GM06990 (cell line): Measurements from ENCODE around the gene GPRC5A.
A peak's percentile ranks its signal among the peaks of the same experiment; 100 is the strongest.

Experiments
- DNase-seq: peaks from one replicate; pipeline ENCODE4 v3.0.0-alpha.2; 2011; ENCODE audit not compliant: insufficient read length; ENCODE audit errors: extremely low read depth
- H3K27me3 ChIP-seq: replicated peaks from 2 replicates; pipeline ENCODE4 v1.6.0; 2011; ENCODE audit warnings: low read length; ENCODE audit not compliant: control insufficient read depth, insufficient read depth
- H3K36me3 ChIP-seq: 2 replicates; pipeline ENCODE4 v1.5.1; 2011; ENCODE audit warnings: low read length; ENCODE audit not compliant: control insufficient read depth, insufficient read depth
- H3K4me3 ChIP-seq: replicated peaks from 2 replicates; pipeline ENCODE4 v1.5.1; 2011; ENCODE audit warnings: low read depth, mild to moderate bottlenecking, control low read depth, low read length
- TF ChIP-seq, protein P1 (sequence below): IDR thresholded peaks from 2 replicates; pipeline ENCODE4 v1.5.1; 2011; ENCODE audit warnings: low read length, control low read depth, mild to moderate bottlenecking, inconsistent platforms; ENCODE audit not compliant: insufficient read depth, poor library complexity, severe bottlenecking

The GPRC5A gene

GRCh38 chr12:12947902-12948301 is 56.5 kb downstream of the GPRC5A start:
- no peak overlapping the region for H3K4me3 ChIP-seq
- TF ChIP-seq, protein P1, sequence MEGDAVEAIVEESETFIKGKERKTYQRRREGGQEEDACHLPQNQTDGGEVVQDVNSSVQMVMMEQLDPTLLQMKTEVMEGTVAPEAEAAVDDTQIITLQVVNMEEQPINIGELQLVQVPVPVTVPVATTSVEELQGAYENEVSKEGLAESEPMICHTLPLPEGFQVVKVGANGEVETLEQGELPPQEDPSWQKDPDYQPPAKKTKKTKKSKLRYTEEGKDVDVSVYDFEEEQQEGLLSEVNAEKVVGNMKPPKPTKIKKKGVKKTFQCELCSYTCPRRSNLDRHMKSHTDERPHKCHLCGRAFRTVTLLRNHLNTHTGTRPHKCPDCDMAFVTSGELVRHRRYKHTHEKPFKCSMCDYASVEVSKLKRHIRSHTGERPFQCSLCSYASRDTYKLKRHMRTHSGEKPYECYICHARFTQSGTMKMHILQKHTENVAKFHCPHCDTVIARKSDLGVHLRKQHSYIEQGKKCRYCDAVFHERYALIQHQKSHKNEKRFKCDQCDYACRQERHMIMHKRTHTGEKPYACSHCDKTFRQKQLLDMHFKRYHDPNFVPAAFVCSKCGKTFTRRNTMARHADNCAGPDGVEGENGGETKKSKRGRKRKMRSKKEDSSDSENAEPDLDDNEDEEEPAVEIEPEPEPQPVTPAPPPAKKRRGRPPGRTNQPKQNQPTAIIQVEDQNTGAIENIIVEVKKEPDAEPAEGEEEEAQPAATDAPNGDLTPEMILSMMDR: no peak
- no peaks in the 10 kb centered on the region for H3K27me3 ChIP-seq
- no peak for DNase-seq
- no peaks in the 10 kb centered on the region for H3K36me3 ChIP-seq

DNA sequence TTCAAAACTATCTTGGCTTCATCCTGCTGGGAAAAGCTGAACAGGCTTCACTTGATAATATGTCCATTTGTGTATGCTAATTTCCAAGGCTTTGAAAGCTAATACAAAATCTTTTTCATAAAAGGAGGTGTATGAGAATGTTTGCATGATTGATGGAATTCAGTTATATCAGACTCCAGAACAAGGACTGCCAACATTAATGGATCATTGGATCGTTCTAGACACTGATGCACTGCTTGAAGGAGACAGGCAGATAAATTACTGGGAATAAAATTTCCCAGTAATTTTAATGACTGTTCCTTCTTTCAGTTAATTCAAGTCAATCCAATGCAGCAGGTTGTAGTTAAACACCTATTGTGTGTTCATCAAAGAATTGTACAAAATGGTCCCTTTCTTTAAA is 60.1 kb downstream of the GPRC5A start:
- no peak for DNase-seq
- Histone ChIP-seq H3K4me3 (peak overlapping the region; percentile 8; the same call in 1 of the 2 replicates), H3K36me3 (no peaks in the 10 kb centered on the region), H3K27me3 (no peaks in the 10 kb centered on the region)
- TF ChIP-seq, protein P1: no peak

GRCh38 chr12:12952036-12952435 is 60.7 kb downstream of the GPRC5A start, which contains the start of gene GPRC5D:
Gene GPRC5D (minus strand): TSS chr12:12952170. CDS start chr12:12950384, 1,786 bp downstream.
- peak within 1 kb of the TSS; percentile 38 for H3K4me3 ChIP-seq
- no peaks in the 10 kb centered on the region for H3K36me3 ChIP-seq
- no peaks in the 10 kb centered on the region for H3K27me3 ChIP-seq
- no peak for DNase-seq
- TF ChIP-seq, protein P1: no peak

DNA sequence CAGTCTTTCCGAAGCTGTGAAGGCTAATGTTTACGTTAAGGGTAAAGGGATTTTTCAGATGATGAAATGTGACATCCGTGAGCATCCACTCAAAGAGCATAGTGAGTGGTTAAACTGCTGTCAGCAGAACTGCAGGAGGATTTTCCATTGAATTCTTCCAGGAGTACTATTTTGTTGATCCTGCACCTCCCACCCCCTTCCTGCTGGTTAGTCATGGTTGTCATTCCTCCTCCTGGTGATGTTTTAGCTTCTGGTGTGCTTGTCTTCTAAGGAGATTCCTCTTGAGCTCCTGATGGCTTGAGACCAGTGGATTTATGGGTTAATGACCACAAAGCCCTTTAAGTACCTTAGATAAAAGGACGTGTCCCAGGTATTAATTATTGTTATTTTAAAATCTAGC is 63.0 kb downstream of the GPRC5A start:
- Histone ChIP-seq H3K4me3 (no peak overlapping the region), H3K27me3 (no peaks in the 10 kb centered on the region), H3K36me3 (no peaks in the 10 kb centered on the region)
- no peak for DNase-seq
- TF ChIP-seq, protein P1: no peak

DNA sequence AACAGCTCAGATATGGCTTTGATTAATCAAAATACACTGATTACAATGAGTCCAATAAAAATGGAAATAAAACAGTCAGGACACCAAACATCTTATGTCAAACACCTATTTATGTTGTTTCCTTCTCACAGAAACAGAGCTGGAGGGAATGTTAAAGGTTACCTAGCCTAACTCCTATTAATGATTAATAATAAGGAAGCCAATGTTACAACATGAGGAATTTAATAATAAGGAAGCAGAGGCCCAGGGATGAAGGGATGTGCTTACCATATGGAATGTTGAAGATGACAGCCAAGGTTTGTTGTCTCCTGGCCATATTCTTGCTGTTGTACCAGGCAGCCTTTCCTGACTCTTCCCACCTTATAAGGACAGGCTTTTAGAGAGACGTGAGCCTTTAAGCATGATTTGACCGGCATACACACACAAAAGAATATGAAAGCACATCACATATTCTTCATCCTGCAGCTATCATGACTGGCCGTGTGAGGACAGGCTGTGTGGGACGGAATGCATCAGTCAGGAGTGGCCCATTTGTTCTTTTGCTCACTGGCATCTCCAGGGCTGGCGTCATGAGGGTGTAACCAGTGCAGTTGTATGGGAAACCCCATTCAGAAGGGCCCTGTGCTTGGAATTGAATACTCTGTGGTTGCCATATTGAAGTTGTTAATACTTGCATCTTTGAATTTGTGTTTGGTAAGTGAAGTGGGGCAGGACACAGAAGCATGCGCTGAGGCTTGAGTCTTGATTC is 63.7 kb downstream of the GPRC5A start:
- no peaks in the 10 kb centered on the region for H3K27me3 ChIP-seq
- no peak for DNase-seq
- H3K4me3 ChIP-seq: no peak overlapping the region
- TF ChIP-seq, protein P1: no peak
- no peaks in the 10 kb centered on the region for H3K36me3 ChIP-seq
